Smooth muscle cell (in vitro differentiated cells): Measurements from ENCODE around the gene TARM1. TPM values are rescaled to one million over a fixed set of nuclear protein-coding genes. Genes with fewer than 3 reads are reported as not detected.

Experiments used
- DNase-seq: peaks from one replicate; lab custom pipeline; 2025; ENCODE audit not compliant: unreplicated experiment; lab: John Stamatoyannopoulos, UW
- H2AFZ ChIP-seq: fragments of 200-600 bp; sonication (generic); 2 replicates; pipeline ENCODE4 v1.6.0; 2016; ENCODE audit warnings: antibody characterized with exemption, low read depth, mild to moderate bottlenecking
- H3F3A ChIP-seq: fragments of 200-600 bp; sonication (generic); 2 replicates; pipeline ENCODE4 v1.6.0; 2017; ENCODE audit warnings: antibody characterized with exemption, low read depth
- H3K27ac ChIP-seq: fragments of 200-600 bp; sonication (generic); 2 replicates; pipeline ENCODE4 v1.5.1; 2016; ENCODE audit warnings: low read depth, mild to moderate bottlenecking
- H3K27me3 ChIP-seq: fragments of 200-600 bp; sonication (generic); 2 replicates; pipeline ENCODE4 v1.6.1; 2016; ENCODE audit warnings: low read depth, mild to moderate bottlenecking
- H3K36me3 ChIP-seq: fragments of 200-600 bp; sonication (generic); 2 replicates; pipeline ENCODE4 v1.5.1; 2016; ENCODE audit warnings: low read depth
- H3K4me1 ChIP-seq: fragments of 200-600 bp; sonication (generic); 2 replicates; pipeline ENCODE4 v1.5.1; 2016; ENCODE audit warnings: low read depth
- H3K4me2 ChIP-seq: fragments of 200-600 bp; sonication (generic); 2 replicates; pipeline ENCODE4 v1.6.0; 2016; ENCODE audit warnings: mild to moderate bottlenecking
- H3K4me3 ChIP-seq: fragments of 200-600 bp; sonication (generic); 2 replicates; pipeline ENCODE4 v1.5.1; 2016; ENCODE audit warnings: mild to moderate bottlenecking
- H3K79me2 ChIP-seq: fragments of 200-600 bp; sonication (generic); 2 replicates; pipeline ENCODE4 v1.6.0; 2016; ENCODE audit warnings: low read depth, mild to moderate bottlenecking
- H3K9ac ChIP-seq: fragments of 200-600 bp; sonication (generic); 2 replicates; pipeline ENCODE4 v1.6.0; 2016; ENCODE audit warnings: low read depth
- H3K9me3 ChIP-seq: fragments of 200-600 bp; sonication (generic); replicated peaks from 2 replicates; pipeline ENCODE4 v1.5.1; 2016; ENCODE audit warnings: low read depth
- H4K20me1 ChIP-seq: fragments of 200-600 bp; sonication (generic); 2 replicates; pipeline ENCODE4 v1.6.0; 2016; ENCODE audit warnings: low read depth
- CTCF ChIP-seq: fragments of 200-600 bp; sonication (generic); IDR thresholded peaks from 2 replicates; pipeline ENCODE4 v1.5.1; 2017; ENCODE audit warnings: borderline replicate concordance, mild to moderate bottlenecking, antibody characterized with exemption; ENCODE audit not compliant: insufficient read depth, poor library complexity, severe bottlenecking
- WGBS: methylation state at CpG from one replicate; pipeline ENCODE4 v1.1.7; 2016; ENCODE audit warnings: low lambda C conversion rate; 5-methylcytosine and 5-hydroxymethylcytosine counted together
- polyA plus RNA-seq: library from polyadenylated mRNA; unstranded; fragments of >200 nt; fragmentation: Nextera tagmentation; extraction: Ambion mirVana; gene quantifications from 2 replicates; pipeline ENCODE4 v1.2.1, GENCODE V29; 2016
- small RNA-seq: library from RNA; depleted of rRNA; stranded (forward); fragments of <200 nt; gene quantifications from one replicate; pipeline ENCODE3, GENCODE V24; 2014
- total RNA-seq: library from RNA; depleted of rRNA; stranded (reverse); fragments of >200 nt; gene quantifications from 2 replicates; pipeline ENCODE4 v1.2.3, GENCODE V29; 2014

TARM1 gene
- total and polyA plus RNA-seq, 2 experiments from 2014 or later: not detected

DNA sequence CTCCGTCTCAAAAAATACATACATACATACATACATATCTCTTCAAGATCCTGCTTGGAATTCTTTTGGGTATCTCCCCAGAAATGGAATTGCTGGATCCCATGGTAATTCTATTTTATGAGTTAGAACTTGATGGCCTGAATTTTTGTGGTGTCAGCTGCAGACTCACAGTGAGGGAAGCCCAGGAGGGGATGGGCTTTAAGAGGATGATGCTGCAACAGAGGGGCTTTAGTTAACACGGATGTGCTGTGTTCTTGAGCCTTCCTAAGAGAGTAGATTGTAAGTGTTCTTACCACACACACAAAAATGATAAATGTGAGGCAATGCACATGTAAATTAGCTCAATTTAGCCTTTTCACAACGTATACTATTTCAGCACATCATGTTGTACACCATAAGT, 58.0 kb downstream of the TARM1 start:
- Histone ChIP-seq H3K36me3 (no peaks in the 10 kb centered on the region), H3K4me2 (peak overlapping the region; percentile 27), H3K4me1 (no peaks in the 10 kb centered on the region), H3F3A (no peaks in the 10 kb centered on the region), H2AFZ (no peak overlapping the region), H3K27ac (peak overlapping the region; percentile 75), H4K20me1 (no peaks in the 10 kb centered on the region), H3K79me2 (no peaks in the 10 kb centered on the region), H3K27me3 (no peaks in the 10 kb centered on the region), H3K9ac (no peak overlapping the region), H3K9me3 (no peaks in the 10 kb centered on the region), H3K4me3 (no peak overlapping the region)
- no peak for DNase-seq
- TF ChIP-seq CTCF: no peak
- 30% methylated on average over 3 of the region's 3 CpGs for WGBS

DNA sequence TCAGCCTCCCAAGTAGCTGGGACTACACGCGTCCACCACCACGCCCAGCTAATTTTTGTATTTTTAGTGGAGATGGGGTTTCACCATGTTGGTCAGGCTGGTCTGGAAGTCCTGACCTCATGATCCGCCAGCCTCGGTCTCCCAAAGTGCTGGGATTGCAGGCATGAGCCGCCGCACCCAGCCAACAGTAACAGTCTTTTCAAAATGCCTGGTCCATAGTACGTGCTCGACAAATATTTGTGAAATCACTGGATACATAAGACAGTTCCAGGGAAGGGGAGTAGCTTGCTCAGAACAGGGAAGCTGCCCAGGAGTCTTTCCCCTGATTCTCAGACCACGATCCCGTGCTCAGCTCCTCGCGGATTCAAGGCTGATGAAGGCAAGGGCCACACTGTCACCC, 59.2 kb downstream of the TARM1 start:
- no peaks in the 10 kb centered on the region for H3K36me3 ChIP-seq
- DNase-seq: no peak
- H3K79me2 ChIP-seq: no peaks in the 10 kb centered on the region
- H4K20me1 ChIP-seq: no peaks in the 10 kb centered on the region
- H3K27ac ChIP-seq: no peak overlapping the region
- no peak for TF ChIP-seq CTCF
- no peaks in the 10 kb centered on the region for H3K4me1 ChIP-seq
- H2AFZ ChIP-seq: no peak overlapping the region
- no peak overlapping the region for H3K4me2 ChIP-seq
- no peaks in the 10 kb centered on the region for H3K27me3 ChIP-seq
- H3K9me3 ChIP-seq: no peaks in the 10 kb centered on the region
- H3K9ac ChIP-seq: no peak overlapping the region
- H3F3A ChIP-seq: no peaks in the 10 kb centered on the region
- no peak overlapping the region for H3K4me3 ChIP-seq
- WGBS: 89% methylated on average over 13 of the region's 13 CpGs

- H3K27me3 ChIP-seq: no peaks in the 10 kb centered on the region
- H3K4me3 ChIP-seq: no peak overlapping the region
- DNase-seq: no peak
- H3F3A ChIP-seq: no peaks in the 10 kb centered on the region
- 80% methylated on average over 8 of the region's 8 CpGs for WGBS
- H3K4me2 ChIP-seq: no peak overlapping the region
- H3K9me3 ChIP-seq: no peaks in the 10 kb centered on the region
- H3K27ac ChIP-seq: no peak overlapping the region
- H3K79me2 ChIP-seq: no peaks in the 10 kb centered on the region
- H3K36me3 ChIP-seq: no peaks in the 10 kb centered on the region
- no peak overlapping the region for H2AFZ ChIP-seq
- H3K4me1 ChIP-seq: no peaks in the 10 kb centered on the region
- H3K9ac ChIP-seq: no peak overlapping the region
- H4K20me1 ChIP-seq: no peaks in the 10 kb centered on the region
- TF ChIP-seq CTCF: no peak
These were observed 59.8 kb downstream of the TARM1 start for GRCh38 chr19:54021363-54021762.

Small RNA genes within 50 kb of the gene (small RNA-seq; reads per million reads assigned to genes)
- gene AC012314.20: not detected

Other genes starting within 250 kb of the TARM1 start
- gene MYADM, start 213.5 kb downstream of the TARM1 start, total RNA-seq: 83.8 and 97.6 TPM in 2 replicates
- 193 and 247 TPM in 2 replicates for gene MYADM, start 213.5 kb downstream of the TARM1 start, polyA plus RNA-seq
- gene PRKCG, start 199.2 kb downstream of the TARM1 start, total RNA-seq: 0.18 TPM in 1 of 2 replicates, not detected in the other
- 0.51 and 0.59 TPM in 2 replicates for gene PRKCG, start 199.2 kb downstream of the TARM1 start, polyA plus RNA-seq
- 2.3 and 6.1 TPM in 2 replicates for gene CACNG7, start 172.1 kb downstream of the TARM1 start, total RNA-seq
- gene CACNG7, start 172.1 kb downstream of the TARM1 start, polyA plus RNA-seq: 0.59 and 1.3 TPM in 2 replicates
- gene CACNG8, start 118.4 kb downstream of the TARM1 start, total RNA-seq: 0.04 and 0.31 TPM in 2 replicates
- 0.03 and 0.19 TPM in 2 replicates for gene CACNG8, start 118.4 kb downstream of the TARM1 start, polyA plus RNA-seq
- gene CACNG6, start 89.7 kb downstream of the TARM1 start, total RNA-seq: 0.13 TPM in 1 of 2 replicates, not detected in the other
- not detected in 2 replicates for gene CACNG6, start 89.7 kb downstream of the TARM1 start, polyA plus RNA-seq
- gene VSTM1, start 17.5 kb downstream of the TARM1 start, total RNA-seq: not detected in 2 replicates
- gene VSTM1, start 17.5 kb downstream of the TARM1 start, polyA plus RNA-seq: not detected in 2 replicates
- 1.1 TPM in 1 of 2 replicates, not detected in the other for gene OSCAR, start 19.4 kb upstream of the TARM1 start, total RNA-seq
- gene OSCAR, start 19.4 kb upstream of the TARM1 start, polyA plus RNA-seq: 0.90 and 1.7 TPM in 2 replicates
- gene NDUFA3, start 21.5 kb upstream of the TARM1 start, total RNA-seq: 9.5 and 29.8 TPM in 2 replicates
- 249 and 264 TPM in 2 replicates for gene NDUFA3, start 21.5 kb upstream of the TARM1 start, polyA plus RNA-seq
- 14.2 and 17.1 TPM in 2 replicates for gene TFPT, start 34.3 kb upstream of the TARM1 start, total RNA-seq
- gene TFPT, start 34.3 kb upstream of the TARM1 start, polyA plus RNA-seq: 56.0 and 58.1 TPM in 2 replicates
- gene PRPF31, start 34.4 kb upstream of the TARM1 start, total RNA-seq: 40.9 and 42.8 TPM in 2 replicates
- 77.1 and 81.2 TPM in 2 replicates for gene PRPF31, start 34.4 kb upstream of the TARM1 start, polyA plus RNA-seq
- 12.4 and 14.1 TPM in 2 replicates for gene CNOT3, start 56.4 kb upstream of the TARM1 start, total RNA-seq
- gene CNOT3, start 56.4 kb upstream of the TARM1 start, polyA plus RNA-seq: 31.4 and 37.6 TPM in 2 replicates
- 3.2 and 10.9 TPM in 2 replicates for gene LENG1, start 78.4 kb upstream of the TARM1 start, total RNA-seq
- gene LENG1, start 78.4 kb upstream of the TARM1 start, polyA plus RNA-seq: 14.1 and 17.6 TPM in 2 replicates
- 5.9 and 7.3 TPM in 2 replicates for gene TMC4, start 91.8 kb upstream of the TARM1 start, total RNA-seq
- gene TMC4, start 91.8 kb upstream of the TARM1 start, polyA plus RNA-seq: 6.7 and 28.0 TPM in 2 replicates
- 76.8 and 110 TPM in 2 replicates for gene MBOAT7, start 108.2 kb upstream of the TARM1 start, total RNA-seq
- 106 and 195 TPM in 2 replicates for gene MBOAT7, start 108.2 kb upstream of the TARM1 start, polyA plus RNA-seq
- 45.8 and 53.7 TPM in 2 replicates for gene TSEN34, start 109.9 kb upstream of the TARM1 start, total RNA-seq
- gene TSEN34, start 109.9 kb upstream of the TARM1 start, polyA plus RNA-seq: 79.5 and 91.7 TPM in 2 replicates
- 1,047 and 1,149 TPM in 2 replicates for gene RPS9, start 119.5 kb upstream of the TARM1 start, total RNA-seq
- 347 and 352 TPM in 2 replicates for gene RPS9, start 119.5 kb upstream of the TARM1 start, polyA plus RNA-seq
- not detected in 2 replicates for gene LILRB3, start 141.6 kb upstream of the TARM1 start, total RNA-seq
- gene LILRB3, start 141.6 kb upstream of the TARM1 start, polyA plus RNA-seq: 0.06 and 0.70 TPM in 2 replicates
- gene LILRA6, start 161.4 kb upstream of the TARM1 start, total RNA-seq: not detected in 2 replicates
- not detected in 2 replicates for gene LILRA6, start 161.4 kb upstream of the TARM1 start, polyA plus RNA-seq
- not detected in 2 replicates for gene LILRB5, start 175.9 kb upstream of the TARM1 start, total RNA-seq
- gene LILRB5, start 175.9 kb upstream of the TARM1 start, polyA plus RNA-seq: not detected in 2 replicates
- gene LILRB2, start 199.7 kb upstream of the TARM1 start, total RNA-seq: not detected in 2 replicates
- gene LILRB2, start 199.7 kb upstream of the TARM1 start, polyA plus RNA-seq: not detected in 2 replicates
- not detected in 2 replicates for gene LILRA5, start 231.8 kb upstream of the TARM1 start, total RNA-seq
- gene LILRA5, start 231.8 kb upstream of the TARM1 start, polyA plus RNA-seq: not detected in 2 replicates